ENCODE measurements around the gene ARL5C.

The ARL5C gene

GRCh38 chr17:39208893-39209292, 42.9 kb upstream of the ARL5C start:
- no peak for TF ChIP-seq CTCF (conservative IDR thresholded peaks at IDR 0.05; ENCODE audit: low read depth)
- DNase-seq (ENCODE audit: low spot score), result no peak
- peak overlapping the region; percentile 60 for H3K27ac ChIP-seq
- ChIA-PET CTCF (interaction anchor here (0.7 to 5.0 kb wide), 5 partner anchors 23 to 403 kb away, joined by 3 to 145 read pairs (median 6); no protein-coding TSS in a partner anchor), POLR2A (ENCODE audit: low non-redundant PET) (no interaction called here)

- DNase-seq (ENCODE audit: low spot score), result no peak
- no peak for TF ChIP-seq CTCF (conservative IDR thresholded peaks at IDR 0.05; ENCODE audit: low read depth)
- H3K27ac ChIP-seq, result peak overlapping the region; percentile 60
- CTCF ChIA-PET, result interaction anchor here (0.6 to 5.0 kb wide), 4 partner anchors 24 to 846 kb away, joined by 6 to 145 read pairs (median 9); partner anchors contain the start of gene MED24
- POLR2A ChIA-PET (ENCODE audit: low non-redundant PET), result no interaction called here
These were observed 42.2 kb upstream of the ARL5C start for GRCh38 chr17:39208136-39208535.

- no peak for DNase-seq (ENCODE audit: low spot score)
- CTCF ChIA-PET, result interaction anchor here (0.6 to 5.0 kb wide), 4 partner anchors 18 to 417 kb away, joined by 3 to 145 read pairs (median 4); no protein-coding TSS in a partner anchor
These were observed 39.2 kb upstream of the ARL5C start for GRCh38 chr17:39205112-39205526.

GRCh38 chr17:39204245-39204644, 38.3 kb upstream of the ARL5C start:
- DNase-seq (ENCODE audit: low spot score), result no peak
- no peak for TF ChIP-seq CTCF (conservative IDR thresholded peaks at IDR 0.05; ENCODE audit: low read depth)
- peak overlapping the region; percentile 61 for H3K27ac ChIP-seq
- ChIA-PET CTCF (interaction anchor here (0.7 to 1.0 kb wide), 3 partner anchors 34 to 40 kb away, joined by 3 read pairs; no protein-coding TSS in a partner anchor), POLR2A (ENCODE audit: low non-redundant PET) (no interaction called here)

More at GRCh38 chr17:39205112-39205526, 39.2 kb upstream of the ARL5C start:
- peak overlapping the region; percentile 61 for H3K27ac ChIP-seq
- POLR2A ChIA-PET (ENCODE audit: low non-redundant PET), result no interaction called here
- no peak for TF ChIP-seq CTCF (conservative IDR thresholded peaks at IDR 0.05; ENCODE audit: low read depth)

- TF ChIP-seq CTCF (conservative IDR thresholded peaks at IDR 0.05; ENCODE audit: low read depth), result no peak
- no peak for DNase-seq (ENCODE audit: low spot score)
- ChIA-PET POLR2A (ENCODE audit: low non-redundant PET) (interaction anchor here (0.7 kb wide), 1 partner anchor 1102 kb away, joined by 7 read pairs; no protein-coding TSS in a partner anchor), CTCF (interaction anchor here (0.7 kb wide), 1 partner anchor 37 kb away, joined by 4 read pairs; no protein-coding TSS in a partner anchor)
- peak overlapping the region; percentile 88 for H3K27ac ChIP-seq
These were observed 35.1 kb upstream of the ARL5C start for GRCh38 chr17:39200957-39201510.

GRCh38 chr17:39200070-39200879, 34.3 kb upstream of the ARL5C start, which contains the start of gene RPL19:
RPL19 (plus strand) TSS chr17:39200283; CDS start chr17:39200345, 62 bp downstream.
- no peak for TF ChIP-seq CTCF (conservative IDR thresholded peaks at IDR 0.05; ENCODE audit: low read depth)
- peak within 1 kb of the TSS; percentile 88 for H3K27ac ChIP-seq
- ChIA-PET POLR2A (ENCODE audit: low non-redundant PET) (interaction anchor here (0.5 to 1.5 kb wide), 7 partner anchors 21 to 251 kb away, joined by 3 to 7 read pairs (median 4); partner anchors contain the start of gene FBXL20), CTCF (interaction anchor here (0.7 to 1.1 kb wide), 6 partner anchors 25 to 1107 kb away, joined by 3 to 6 read pairs (median 5); no protein-coding TSS in a partner anchor)
- DNase-seq (ENCODE audit: low spot score), result peak; percentile 84

All from RWPE1 (cell line).